Lower lobe of right lung (tissue), 2 donors: ENCODE data around the gene EFHC1. TPM values are rescaled to one million over a fixed set of nuclear protein-coding genes. Genes with fewer than 3 reads are reported as not detected.
A peak's percentile ranks its signal among the peaks of the same experiment; 100 is the strongest.

Experiments used
- ATAC-seq, 2 donors: fragments of 200-7000 bp; cut with Tn5 transposase; one replicate each; pipeline ENCODE4 v1.9.1; 2020 to 2022; ENCODE audit warnings: mild to moderate bottlenecking in 2 of 2, moderate library complexity in 2 of 2
- DNase-seq: peaks from one replicate; pipeline ENCODE4 v3.0.0-alpha.2; 2020
- H3K27ac ChIP-seq: fragments of 200-600 bp; one replicate; pipeline ENCODE4 v1.8.0; 2022
- H3K27me3 ChIP-seq: fragments of 200-600 bp; one replicate; pipeline ENCODE4 v1.8.0; 2022; ENCODE audit warnings: low read depth
- H3K36me3 ChIP-seq: fragments of 200-600 bp; one replicate; pipeline ENCODE4 v1.8.0; 2022; ENCODE audit warnings: mild to moderate bottlenecking
- H3K4me1 ChIP-seq: fragments of 200-600 bp; one replicate; pipeline ENCODE4 v1.8.0; 2022
- H3K4me3 ChIP-seq: fragments of 200-600 bp; one replicate; pipeline ENCODE4 v1.8.0; 2022; ENCODE audit warnings: mild to moderate bottlenecking
- H3K9me3 ChIP-seq: fragments of 200-600 bp; one replicate; pipeline ENCODE4 v1.8.0; 2022
- CTCF ChIP-seq: fragments of 200-600 bp; IDR thresholded peaks from one replicate; pipeline ENCODE4 v1.8.0; 2022; ENCODE audit warnings: antibody characterized with exemption, mild to moderate bottlenecking
- intact Hi-C: fragments of 100-400 bp; cut with DNase I; formaldehyde crosslinking; loops from one replicate; pipeline ENCODE4 v1.11.0; 2022
- long read RNA-seq: library from polyadenylated mRNA; unstranded; transcript quantifications from one replicate; pipeline ENCODE4 v2.0.0, GENCODE V29; 2021
- total RNA-seq: library from RNA; stranded (reverse); fragmentation: NEBNext Ultra II Directional; extraction: Animal tissue kit (Norgen Biotek cat#: 25700); gene quantifications from one replicate; pipeline ENCODE4 v1.2.1, GENCODE V29; 2021
- donor health status: DM: no; HTN: yes; CAD: no; lungs with severe emphysema.

EFHC1 gene
- total RNA-seq, result 42.2 TPM
- long read RNA-seq, full-length matches to known transcripts, result 16 of 46 reads
- long read RNA-seq, partial matches to known transcripts, result 10 of 46 reads
- long read RNA-seq, other reads (novel, unspliced or antisense), result 20 of 46 reads

- DNase-seq (peak; percentile 99), ATAC-seq (peak; percentile 98 to 99)
- intact Hi-C loops, result no loop called here
- Histone ChIP-seq H3K27ac (peak within 1 kb of the TSS; percentile 76), H3K4me1 (peaks cover 7% of the 10 kb centered on the region), H3K4me3 (peak within 1 kb of the TSS; percentile 83), H3K36me3 (peaks cover 7% of the 10 kb centered on the region), H3K27me3 (no peaks in the 10 kb centered on the region), H3K9me3 (no peaks in the 10 kb centered on the region)
- TF ChIP-seq CTCF, result no peak
Measured at GRCh38 chr6:52419809-52420667, at the start of gene EFHC1. TSS of gene EFHC1 (plus strand) at chr6:52420342. CDS start at chr6:52420411, 69 bp downstream.

- intact Hi-C loops, result no loop called here
- Histone ChIP-seq H3K36me3 (no peaks in the 10 kb centered on the region), H3K4me3 (no peak overlapping the region), H3K9me3 (no peaks in the 10 kb centered on the region), H3K4me1 (no peaks in the 10 kb centered on the region), H3K27ac (no peak overlapping the region), H3K27me3 (no peaks in the 10 kb centered on the region)
- ATAC-seq, result no peak
- DNase-seq, result no peak
- TF ChIP-seq CTCF, result no peak
Measured at GRCh38 chr6:52371656-52372191, 48.4 kb upstream of the EFHC1 start.

DNA sequence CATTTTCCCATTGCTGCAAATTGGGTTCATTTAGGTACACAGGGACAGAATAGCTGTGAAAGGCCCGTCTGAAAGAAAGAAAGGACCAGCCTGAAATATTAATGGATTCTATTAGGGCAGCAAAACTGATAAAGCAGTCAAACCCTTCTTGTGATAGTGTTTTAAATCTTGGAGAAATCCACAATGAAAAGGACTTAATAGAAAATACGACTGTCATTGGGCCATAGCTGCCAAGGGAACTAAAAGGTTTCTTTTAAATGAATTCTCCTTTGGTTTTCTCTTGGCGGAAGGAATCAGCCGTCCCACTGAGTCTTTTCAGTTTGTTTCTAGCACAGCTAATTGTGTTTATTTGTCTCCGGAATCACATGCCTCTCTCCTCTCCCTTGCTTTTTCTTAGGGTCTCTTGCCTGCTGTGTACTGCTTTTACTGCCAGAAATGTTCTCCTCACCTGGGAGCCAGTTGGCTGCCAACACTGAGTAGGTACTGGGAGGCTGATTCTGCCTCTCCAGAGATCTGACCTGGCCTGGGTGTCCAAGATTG lies 46.9 kb upstream of the EFHC1 start:
- H3K36me3 ChIP-seq, result no peaks in the 10 kb centered on the region
- H3K27ac ChIP-seq, result no peak overlapping the region
- ATAC-seq (no peak), DNase-seq (no peak)
- no peak for TF ChIP-seq CTCF
- intact Hi-C loops, result no loop called here
- H3K4me3 ChIP-seq, result no peak overlapping the region
- peaks cover 4% of the 10 kb centered on the region for H3K4me1 ChIP-seq
- no peaks in the 10 kb centered on the region for H3K9me3 ChIP-seq
- H3K27me3 ChIP-seq, result no peaks in the 10 kb centered on the region

DNA sequence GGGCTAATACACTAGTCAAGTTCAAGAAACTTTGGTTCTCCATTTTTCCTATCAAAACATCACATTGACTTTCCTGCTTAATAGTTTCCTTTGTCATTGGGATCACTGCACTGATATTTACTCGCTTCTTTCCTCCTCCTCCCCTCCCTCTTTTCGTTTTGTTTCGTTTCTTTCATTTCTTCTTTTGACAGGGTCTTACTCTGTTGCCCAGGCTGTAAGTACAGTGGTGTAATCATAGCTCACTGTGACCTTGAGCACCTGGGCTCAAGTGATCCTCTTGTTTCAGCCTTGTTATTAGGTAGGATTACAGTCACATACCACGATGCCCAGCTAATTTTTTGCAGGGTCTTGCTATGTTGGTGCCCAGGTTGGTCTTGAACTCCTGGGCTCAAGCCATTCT lies 45.9 kb upstream of the EFHC1 start:
- Histone ChIP-seq H3K36me3 (no peaks in the 10 kb centered on the region), H3K27me3 (no peaks in the 10 kb centered on the region), H3K4me3 (no peak overlapping the region), H3K9me3 (no peaks in the 10 kb centered on the region), H3K27ac (no peak overlapping the region), H3K4me1 (peaks cover 4% of the 10 kb centered on the region)
- no peak for TF ChIP-seq CTCF
- intact Hi-C loops, result no loop called here
- DNase-seq (no peak), ATAC-seq (no peak)

- Histone ChIP-seq H3K27ac (no peak overlapping the region), H3K27me3 (no peaks in the 10 kb centered on the region), H3K4me1 (peaks cover 4% of the 10 kb centered on the region), H3K9me3 (no peaks in the 10 kb centered on the region), H3K36me3 (no peaks in the 10 kb centered on the region), H3K4me3 (no peak overlapping the region)
- intact Hi-C loops, result no loop called here
- no peak for TF ChIP-seq CTCF
- DNase-seq, result no peak
- ATAC-seq, result no peak
Measured at GRCh38 chr6:52375780-52376556, 44.2 kb upstream of the EFHC1 start.
